ENCODE measurements around the gene NKTR. TPM values are rescaled to one million over a fixed set of nuclear protein-coding genes. Genes with fewer than 3 reads are reported as not detected.

NKTR gene
- total and polyA plus RNA-seq, 9 of the 15 experiments (the other 6 are each of a cell fraction or from before 2014, with no cell fraction given), result 19.7 to 123 (median 92.6) TPM

- no peak for TF ChIP-seq ZNF436 (CRISPR knock-in tag; IDR thresholded peaks at IDR 0.05)
- peak in 1 of 2 experiments; percentile 41; a peak in 1 of 4 replicates for TF ChIP-seq ZNF639 (CRISPR knock-in tag; conservative IDR thresholded peaks at IDR 0.05 in 1 of 2, IDR thresholded peaks at IDR 0.05 in 1 of 2)
- no peak for TF ChIP-seq ZNF217 (CRISPR knock-in tag; IDR thresholded peaks at IDR 0.05)
- TF ChIP-seq PCBP2 (IDR thresholded peaks at IDR 0.05; ENCODE audit: low read depth, low read length, poor library complexity, severe bottlenecking), result no peak
- no peak for TF ChIP-seq SRSF9 (IDR thresholded peaks at IDR 0.05; ENCODE audit: borderline replicate concordance, low read depth, low read length)
- 0 out of 2 replicates have a peak, but pooled peaks have one; percentile 30 for TF ChIP-seq ZNF444 (CRISPR knock-in tag; IDR thresholded peaks at IDR 0.05)
- no peak for TF ChIP-seq ZNF140 (CRISPR knock-in tag; IDR thresholded peaks at IDR 0.05)
- TF ChIP-seq MNT (conservative IDR thresholded peaks at IDR 0.05), result no peak
- no peak for TF ChIP-seq ETV5 (CRISPR knock-in tag; IDR thresholded peaks at IDR 0.05; ENCODE audit: low read depth)
- TF ChIP-seq STAG1 (CRISPR knock-in tag; IDR thresholded peaks at IDR 0.05; ENCODE audit: borderline replicate concordance), result no peak
- no peak for TF ChIP-seq MBD1 (CRISPR knock-in tag; IDR thresholded peaks at IDR 0.05)
- TF ChIP-seq ARHGAP35 (IDR thresholded peaks at IDR 0.05; ENCODE audit: partially characterized antibody), result peak; percentile 32
- TF ChIP-seq ASH1L (IDR thresholded peaks at IDR 0.05; ENCODE audit: borderline replicate concordance, low read depth, partially characterized antibody), result no peak
- TF ChIP-seq SIN3A (IDR thresholded peaks at IDR 0.05; ENCODE audit: borderline replicate concordance in 2 of 2, control insufficient read depth in 1 of 2, low read depth in 2 of 2, low read length in 2 of 2), result peak; percentile 25 to 57; a peak in 1 of 4 replicates
- TF ChIP-seq NBN (IDR thresholded peaks at IDR 0.05; ENCODE audit: low read depth), result 0 out of 2 replicates have a peak, but pooled peaks have one; percentile 48
- peak; percentile 77; the same call in 1 of the 2 replicates for TF ChIP-seq ZNF395 (CRISPR knock-in tag; IDR thresholded peaks at IDR 0.05)
- no peak for TF ChIP-seq ZBTB9 (CRISPR knock-in tag; IDR thresholded peaks at IDR 0.05)
- no peak for TF ChIP-seq TRIM28 (IDR thresholded peaks at IDR 0.05)
- no peak for TF ChIP-seq ZNF232 (CRISPR knock-in tag; IDR thresholded peaks at IDR 0.05)
Measured at GRCh38 chr3:42600958-42601675, 631 bp downstream of the NKTR start (continued).

All from K562 (cell line).